Muscle layer of colon (tissue), 2 donors: ENCODE results near the gene TNFRSF13B.

Experiments used
- H3K27ac ChIP-seq: one replicate; pipeline ENCODE4 v1.7.0; 2013; ENCODE audit warnings: low read depth, mild to moderate bottlenecking, low read length, moderate library complexity
- H3K27me3 ChIP-seq, 2 donors: one replicate each; pipeline ENCODE4 v1.7.0; 2013; ENCODE audit warnings: low read length in 2 of 2, mild to moderate bottlenecking in 2 of 2; ENCODE audit not compliant: insufficient read depth in 2 of 2, control insufficient read depth in 1 of 2
- H3K36me3 ChIP-seq: one replicate; pipeline ENCODE4 v1.7.0; 2013; ENCODE audit warnings: mild to moderate bottlenecking, low read length; ENCODE audit not compliant: insufficient read depth
- H3K4me1 ChIP-seq: one replicate; pipeline ENCODE4 v1.7.0; 2013; ENCODE audit warnings: mild to moderate bottlenecking, low read length; ENCODE audit not compliant: insufficient read depth
- H3K4me3 ChIP-seq, 2 donors: one replicate each; pipeline ENCODE4 v1.7.0; 2013; ENCODE audit warnings: low read length in 2 of 2, low read depth in 1 of 2, mild to moderate bottlenecking in 1 of 2, moderate library complexity in 1 of 2
- H3K9ac ChIP-seq: one replicate; pipeline ENCODE4 v1.7.0; 2013; ENCODE audit warnings: low read length
- H3K9me3 ChIP-seq: one replicate; pipeline ENCODE4 v1.7.0; 2013; ENCODE audit warnings: mild to moderate bottlenecking, low read length
- donor health status: abdominal sarcoma.
- donor health status: Adenocarcinoma of cecum.

The TNFRSF13B gene

DNA sequence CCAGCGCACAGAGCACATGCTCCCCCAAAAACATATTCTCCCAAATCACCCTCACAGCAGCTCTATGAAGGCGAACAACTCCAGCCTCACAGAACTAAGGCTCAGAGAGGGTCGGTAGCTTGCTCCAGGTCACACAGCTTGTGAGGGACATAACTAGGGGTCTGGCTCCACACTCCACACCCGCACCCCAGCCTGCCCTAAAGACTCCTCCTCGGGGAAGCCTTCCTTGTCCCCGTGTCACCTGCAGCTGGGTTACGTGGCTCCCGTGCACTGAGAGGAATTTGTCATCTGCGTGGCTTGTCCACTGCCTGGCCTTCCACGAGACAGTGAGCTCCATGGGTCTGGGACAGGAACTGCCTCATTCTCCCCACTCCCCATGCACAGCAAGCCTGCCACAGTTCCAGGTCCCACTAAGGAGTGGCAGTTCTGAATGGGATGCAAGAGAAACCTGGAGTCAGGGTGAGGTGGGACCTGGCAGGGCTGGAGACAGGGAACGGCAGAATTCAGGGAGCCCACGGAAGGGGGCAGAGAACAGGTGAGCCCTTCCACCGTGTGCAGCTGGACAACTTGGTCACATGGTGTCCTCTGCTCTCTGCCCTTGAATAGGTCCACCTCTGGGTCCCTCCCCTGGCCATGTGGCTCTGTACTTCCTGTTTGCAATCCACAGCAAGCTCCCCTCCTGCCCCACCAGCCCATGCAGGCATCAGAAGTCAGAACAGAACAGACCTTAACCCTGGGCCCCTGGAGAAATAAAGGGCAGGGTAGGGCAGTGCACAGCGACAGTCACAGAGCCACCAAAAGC, 27.4 kb downstream of the TNFRSF13B start:
- Histone ChIP-seq H3K9ac (no peak overlapping the region), H3K36me3 (no peaks in the 10 kb centered on the region), H3K27me3 (no peaks in the 10 kb centered on the region), H3K9me3 (peaks cover 3% of the 10 kb centered on the region), H3K4me1 (no peaks in the 10 kb centered on the region), H3K27ac (no peak overlapping the region), H3K4me3 (no peak overlapping the region)

DNA sequence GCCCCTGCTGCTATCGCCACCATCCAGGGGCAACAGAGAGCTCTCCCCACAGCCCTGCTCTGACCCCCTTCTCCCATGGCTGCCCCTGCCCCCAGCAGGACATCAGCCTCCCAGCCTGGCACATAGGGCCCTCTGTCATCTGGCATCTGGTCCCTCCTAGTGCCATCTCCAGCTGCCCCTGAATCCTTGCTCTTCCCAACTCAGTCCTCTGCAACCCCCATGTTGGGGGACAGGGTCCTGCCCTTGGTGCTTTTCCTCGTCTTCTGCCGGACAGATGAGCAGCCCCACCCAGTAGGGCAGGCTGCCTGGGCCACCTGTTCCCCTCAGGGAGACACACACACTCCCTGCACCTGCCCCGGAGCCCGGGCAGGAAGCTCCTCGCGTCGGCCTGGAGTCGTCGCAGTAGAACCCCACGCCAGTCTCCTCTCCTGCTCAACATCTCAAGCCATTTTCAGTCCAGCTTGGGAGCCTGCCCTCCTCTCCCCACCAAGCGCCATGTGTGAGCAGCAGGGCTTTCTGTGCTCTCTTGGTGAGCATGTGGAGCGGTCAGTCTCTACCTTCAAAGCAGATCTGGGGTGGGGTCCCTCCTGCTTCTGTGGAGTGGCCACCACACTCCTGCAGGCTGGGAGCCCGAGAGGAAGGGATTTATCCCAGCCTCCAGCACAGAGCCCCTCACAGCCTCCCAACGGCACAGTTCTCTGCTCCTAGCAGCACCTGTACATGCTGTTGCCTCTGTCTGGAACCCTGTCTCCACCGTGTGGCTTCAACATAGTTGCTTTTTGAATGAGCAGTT, 28.2 kb downstream of the TNFRSF13B start:
- no peaks in the 10 kb centered on the region for H3K9me3 ChIP-seq
- no peaks in the 10 kb centered on the region for H3K27me3 ChIP-seq
- H3K4me1 ChIP-seq, result no peaks in the 10 kb centered on the region
- no peaks in the 10 kb centered on the region for H3K36me3 ChIP-seq
- no peak overlapping the region for H3K27ac ChIP-seq
- H3K9ac ChIP-seq, result no peak overlapping the region
- H3K4me3 ChIP-seq, result no peak overlapping the region

- Histone ChIP-seq H3K27ac (no peak overlapping the region), H3K9ac (no peak overlapping the region), H3K4me3 (no peak overlapping the region), H3K36me3 (no peaks in the 10 kb centered on the region), H3K4me1 (no peaks in the 10 kb centered on the region), H3K9me3 (no peaks in the 10 kb centered on the region), H3K27me3 (no peaks in the 10 kb centered on the region)
Measured at GRCh38 chr17:16943032-16943352, 28.9 kb downstream of the TNFRSF13B start.

- Histone ChIP-seq H3K4me3 (no peak overlapping the region), H3K27ac (no peak overlapping the region), H3K27me3 (no peaks in the 10 kb centered on the region), H3K9me3 (no peaks in the 10 kb centered on the region), H3K4me1 (no peaks in the 10 kb centered on the region), H3K36me3 (no peaks in the 10 kb centered on the region), H3K9ac (no peak overlapping the region)
Measured at GRCh38 chr17:16942141-16943031, 29.5 kb downstream of the TNFRSF13B start.

- Histone ChIP-seq H3K4me3 (no peak overlapping the region), H3K27ac (no peak overlapping the region), H3K27me3 (no peaks in the 10 kb centered on the region), H3K9ac (no peak overlapping the region), H3K4me1 (no peaks in the 10 kb centered on the region), H3K9me3 (no peaks in the 10 kb centered on the region), H3K36me3 (no peaks in the 10 kb centered on the region)
Measured at GRCh38 chr17:16941072-16942036, 30.6 kb downstream of the TNFRSF13B start.

- Histone ChIP-seq H3K36me3 (no peaks in the 10 kb centered on the region), H3K9ac (no peak overlapping the region), H3K9me3 (no peaks in the 10 kb centered on the region), H3K27ac (no peak overlapping the region), H3K27me3 (no peaks in the 10 kb centered on the region), H3K4me1 (no peaks in the 10 kb centered on the region), H3K4me3 (no peak overlapping the region)
Measured at GRCh38 chr17:16940116-16940881, 31.6 kb downstream of the TNFRSF13B start.

- Histone ChIP-seq H3K9ac (no peak overlapping the region), H3K4me1 (no peaks in the 10 kb centered on the region), H3K27me3 (no peaks in the 10 kb centered on the region), H3K4me3 (no peak overlapping the region), H3K27ac (no peak overlapping the region), H3K36me3 (no peaks in the 10 kb centered on the region), H3K9me3 (no peaks in the 10 kb centered on the region)
Measured at GRCh38 chr17:16939606-16940115, 32.3 kb downstream of the TNFRSF13B start.

DNA sequence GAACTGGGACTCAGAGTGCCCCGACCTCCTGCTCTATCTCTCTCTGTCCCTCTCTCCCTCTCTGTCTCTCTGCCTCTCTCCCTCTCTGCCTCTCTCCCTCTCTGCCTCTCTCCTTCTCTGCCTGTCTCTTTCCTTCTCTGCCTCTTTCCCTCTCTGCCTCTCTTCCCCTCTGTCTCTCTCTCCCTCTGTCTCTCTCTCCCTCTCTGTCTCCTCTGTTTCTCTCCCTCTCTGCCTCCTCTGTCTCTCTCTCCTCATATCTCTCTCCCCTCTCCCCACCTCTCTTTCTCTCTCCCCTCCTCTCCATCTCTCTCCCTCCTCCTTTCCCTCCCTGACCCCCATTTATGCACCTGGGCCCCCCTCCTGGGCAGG, 32.7 kb downstream of the TNFRSF13B start:
- H3K27ac ChIP-seq, result no peak overlapping the region
- no peaks in the 10 kb centered on the region for H3K36me3 ChIP-seq
- no peak overlapping the region for H3K9ac ChIP-seq
- no peaks in the 10 kb centered on the region for H3K4me1 ChIP-seq
- no peaks in the 10 kb centered on the region for H3K9me3 ChIP-seq
- H3K4me3 ChIP-seq, result no peak overlapping the region
- no peaks in the 10 kb centered on the region for H3K27me3 ChIP-seq

DNA sequence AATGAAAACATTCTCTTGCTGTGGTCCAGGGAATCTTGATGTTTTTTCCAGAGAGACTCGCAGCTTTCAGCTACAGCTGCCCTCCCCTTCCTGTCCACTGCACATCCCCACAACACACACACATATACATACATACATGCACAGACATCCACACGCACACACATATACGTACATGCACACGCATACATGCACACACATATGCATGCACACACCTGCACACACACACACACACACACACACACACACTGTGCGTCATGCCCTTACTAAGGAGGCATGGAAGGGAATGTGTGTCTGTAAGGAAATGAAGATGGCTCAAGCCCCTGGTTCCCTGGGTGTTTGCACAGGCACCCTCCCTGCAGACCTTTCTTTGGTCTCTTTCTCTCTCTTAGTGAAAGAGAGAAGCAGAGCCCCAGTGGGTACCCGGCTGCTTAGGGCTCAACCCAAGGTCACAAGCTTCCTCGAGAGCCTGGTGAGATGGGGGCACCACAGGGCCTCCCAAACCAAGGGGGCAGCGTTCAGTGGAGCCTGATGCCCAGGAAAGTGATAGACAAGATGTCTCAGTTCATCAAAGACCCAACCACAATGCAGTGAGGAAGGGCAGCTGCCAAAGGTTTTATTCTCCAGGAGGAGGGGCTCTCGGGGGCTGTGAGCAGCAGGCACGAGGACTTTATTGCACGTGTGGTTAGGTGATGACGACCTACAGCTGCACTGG, 33.3 kb downstream of the TNFRSF13B start:
- H3K27ac ChIP-seq, result no peak overlapping the region
- no peaks in the 10 kb centered on the region for H3K27me3 ChIP-seq
- no peaks in the 10 kb centered on the region for H3K4me1 ChIP-seq
- no peaks in the 10 kb centered on the region for H3K9me3 ChIP-seq
- no peaks in the 10 kb centered on the region for H3K36me3 ChIP-seq
- H3K4me3 ChIP-seq, result no peak overlapping the region
- no peak overlapping the region for H3K9ac ChIP-seq
